CD4-positive, CD25-positive, alpha-beta regulatory T cell (primary cell): ENCODE data around the gene SFPQ. TPM values are rescaled to one million over a fixed set of nuclear protein-coding genes. Genes with fewer than 3 reads are reported as not detected.

Experiments
- ATAC-seq, 2 donors: fragments of 150-1000 bp; cut with Tn5 transposase; one replicate each; pipeline ENCODE4 v1.10.0; 2021; ENCODE audit warnings: low read depth in 2 of 2, moderate number of reproducible peaks in 2 of 2, moderate library complexity in 1 of 2
- DNase-seq, 3 donors: peaks; one replicate each; pipeline versions ENCODE4 v3.0.0 to v3.0.0-alpha.2; 2012 to 2022; ENCODE audit warnings: mixed read lengths in 1 of 3
- H3K27ac ChIP-seq: one replicate; pipeline ENCODE4 v1.7.0; 2013; ENCODE audit warnings: mild to moderate bottlenecking, low read length; ENCODE audit not compliant: insufficient read depth, poor library complexity, severe bottlenecking
- H3K27me3 ChIP-seq: one replicate; pipeline ENCODE4 v1.7.0; 2013; ENCODE audit warnings: low read length; ENCODE audit not compliant: control insufficient read depth, insufficient read depth
- H3K36me3 ChIP-seq: one replicate; pipeline ENCODE4 v1.7.0; 2013; ENCODE audit warnings: mild to moderate bottlenecking, low read length, moderate library complexity; ENCODE audit not compliant: control insufficient read depth, insufficient read depth
- H3K4me1 ChIP-seq: 2 replicates; pipeline ENCODE4 v1.7.0; 2013; ENCODE audit warnings: mild to moderate bottlenecking, low read length; ENCODE audit not compliant: insufficient read depth, control insufficient read depth, poor library complexity, severe bottlenecking
- H3K4me3 ChIP-seq: one replicate; pipeline ENCODE4 v1.7.0; 2013; ENCODE audit warnings: low read depth, mild to moderate bottlenecking, low read length, moderate library complexity
- H3K9me3 ChIP-seq, 2 experiments: 1 replicate in 1 of 2; 2 replicates in 1 of 2; pipeline ENCODE4 v1.7.0; 2013; ENCODE audit warnings: low read length in 2 of 2, mild to moderate bottlenecking in 1 of 2, moderate library complexity in 1 of 2; ENCODE audit not compliant: control insufficient read depth in 2 of 2
- H3K27ac Mint-ChIP-seq, 3 donors: one replicate each; pipeline ENCODE4 v1.8.0; 2020 to 2022; ENCODE audit warnings: mild to moderate bottlenecking in 3 of 3, mixed read lengths in 3 of 3, moderate library complexity in 2 of 3
- H3K27me3 Mint-ChIP-seq: one replicate; pipeline ENCODE4 v1.8.0; 2022; ENCODE audit warnings: mild to moderate bottlenecking, mixed read lengths
- H3K36me3 Mint-ChIP-seq: one replicate; pipeline ENCODE4 v1.8.0; 2020; ENCODE audit warnings: mixed read lengths
- H3K4me1 Mint-ChIP-seq, 4 donors: one replicate each; pipeline ENCODE4 v1.8.0; 2020 to 2022; ENCODE audit warnings: mixed read lengths in 4 of 4, mild to moderate bottlenecking in 1 of 4
- H3K4me3 Mint-ChIP-seq, 4 donors: one replicate each; pipeline ENCODE4 v1.8.0; 2020 to 2022; ENCODE audit warnings: mild to moderate bottlenecking in 4 of 4, mixed read lengths in 4 of 4, moderate library complexity in 3 of 4
- H3K9me3 Mint-ChIP-seq, 7 donors: one replicate each; pipeline ENCODE4 v1.8.0; 2020 to 2022; ENCODE audit warnings: mixed read lengths in 7 of 7, mild to moderate bottlenecking in 3 of 7, moderate library complexity in 2 of 7
- polyA plus RNA-seq, 4 donors: library from polyadenylated mRNA; unstranded; fragments of 300-500 nt; fragmentation: Illumina TruSeq; gene quantifications; one replicate each; pipeline ENCODE4 v1.2.3, GENCODE V29; 2021
- total RNA-seq: library from RNA; stranded (reverse); gene quantifications from one replicate; pipeline ENCODE4 v1.2.3, GENCODE V29; 2022

The SFPQ gene
- total and polyA plus RNA-seq, 5 donors from 2014 or later: 111 to 618 (median 129) TPM

DNA sequence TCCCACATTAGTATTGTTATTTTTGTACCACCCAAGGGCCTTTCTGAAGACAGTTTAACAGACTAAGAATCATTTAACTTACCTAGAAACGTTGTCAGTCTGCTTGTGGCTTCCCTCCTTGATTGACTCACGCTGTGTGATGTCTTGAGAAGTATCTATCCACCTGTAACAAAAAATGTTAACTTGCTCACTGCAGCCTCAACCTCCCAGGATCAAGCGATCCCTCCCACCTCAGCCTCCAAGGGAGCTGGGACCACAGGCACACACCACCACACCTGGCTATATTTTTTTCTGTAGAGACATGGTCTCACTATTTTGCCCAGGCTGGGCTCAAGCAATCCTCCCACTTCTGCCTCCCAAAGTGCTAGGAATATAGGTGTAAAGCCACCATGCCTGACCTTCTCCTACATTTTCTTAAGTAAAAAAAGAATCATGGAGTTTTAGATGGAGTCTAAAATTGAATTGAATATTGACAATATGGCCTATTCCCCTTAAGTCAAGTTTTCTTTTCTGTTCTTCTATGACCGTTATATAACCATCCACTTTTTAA is 15.6 kb downstream of the SFPQ start:
- H3K27ac Mint-ChIP-seq: peak overlapping the region in 1 of 3 donors; percentile 29
- no peaks in the 10 kb centered on the region for H3K9me3 Mint-ChIP-seq
- no peak for DNase-seq
- H3K27ac ChIP-seq: no peak overlapping the region
- peaks cover 54% of the 10 kb centered on the region for H3K36me3 Mint-ChIP-seq
- peaks cover 72% of the 10 kb centered on the region for H3K36me3 ChIP-seq
- peaks cover 26% of the 10 kb centered on the region for H3K4me1 ChIP-seq
- H3K4me1 Mint-ChIP-seq: peaks cover 14 to 48% (median 35%) of the 10 kb centered on the region in 4 donors
- no peaks in the 10 kb centered on the region for H3K27me3 Mint-ChIP-seq
- ATAC-seq: no peak
- no peaks in the 10 kb centered on the region for H3K9me3 ChIP-seq
- H3K4me3 ChIP-seq: no peak overlapping the region
- H3K27me3 ChIP-seq: no peaks in the 10 kb centered on the region
- no peak overlapping the region for H3K4me3 Mint-ChIP-seq

DNA sequence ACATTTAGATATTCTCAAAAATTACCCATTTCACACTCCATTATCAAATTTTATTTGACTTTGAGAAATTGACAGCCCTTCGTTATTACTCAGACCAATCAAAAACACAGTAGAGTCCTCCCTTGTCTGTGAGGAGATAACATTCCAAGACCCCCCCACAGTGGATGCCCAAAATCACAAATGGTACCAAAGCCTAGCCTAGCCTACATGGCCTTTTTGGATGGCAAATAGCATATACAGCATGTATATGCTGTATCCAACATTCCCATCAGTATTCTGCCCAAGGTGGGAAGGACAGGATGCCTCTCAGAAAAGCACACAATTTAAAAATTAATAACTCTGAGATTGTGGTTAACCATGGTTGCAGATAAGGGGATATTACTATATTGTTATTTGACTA is 17.3 kb downstream of the SFPQ start:
- H3K36me3 Mint-ChIP-seq: peaks cover 39% of the 10 kb centered on the region
- H3K27ac ChIP-seq: no peak overlapping the region
- H3K4me1 Mint-ChIP-seq: peaks cover 14 to 31% (median 22%) of the 10 kb centered on the region in 4 donors
- H3K36me3 ChIP-seq: peaks cover 55% of the 10 kb centered on the region
- ATAC-seq: no peak
- H3K4me1 ChIP-seq: peaks cover 13% of the 10 kb centered on the region
- no peaks in the 10 kb centered on the region for H3K9me3 ChIP-seq
- H3K27me3 ChIP-seq: no peaks in the 10 kb centered on the region
- no peak for DNase-seq
- no peak overlapping the region for H3K27ac Mint-ChIP-seq
- H3K9me3 Mint-ChIP-seq: no peaks in the 10 kb centered on the region
- no peaks in the 10 kb centered on the region for H3K27me3 Mint-ChIP-seq
- H3K4me3 ChIP-seq: no peak overlapping the region
- H3K4me3 Mint-ChIP-seq: no peak overlapping the region

DNA sequence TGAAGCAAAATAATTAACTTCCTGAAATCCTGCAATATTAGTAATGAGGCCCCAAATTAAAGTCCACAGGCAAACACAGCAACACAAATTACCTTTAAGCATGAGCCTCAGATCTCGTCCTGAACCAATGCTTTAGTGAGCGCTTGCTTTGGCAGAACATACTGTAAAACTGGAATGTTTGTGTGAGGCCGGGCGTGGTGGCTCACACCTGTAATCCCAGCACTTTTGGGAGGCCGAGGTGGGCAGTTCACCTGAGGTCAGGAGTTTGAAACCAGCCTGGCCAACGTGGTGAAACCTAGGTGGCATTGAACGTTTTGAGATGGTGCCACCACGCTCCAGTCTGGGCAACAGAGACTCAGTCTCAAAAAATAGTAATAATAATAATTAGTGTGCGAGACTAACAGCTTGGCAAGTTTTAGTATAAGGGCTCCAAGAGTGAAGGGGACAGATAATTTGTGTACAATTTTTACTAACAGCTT is 17.8 kb downstream of the SFPQ start:
- no peak overlapping the region for H3K4me3 Mint-ChIP-seq
- peaks cover 50% of the 10 kb centered on the region for H3K36me3 ChIP-seq
- DNase-seq: no peak

DNA sequence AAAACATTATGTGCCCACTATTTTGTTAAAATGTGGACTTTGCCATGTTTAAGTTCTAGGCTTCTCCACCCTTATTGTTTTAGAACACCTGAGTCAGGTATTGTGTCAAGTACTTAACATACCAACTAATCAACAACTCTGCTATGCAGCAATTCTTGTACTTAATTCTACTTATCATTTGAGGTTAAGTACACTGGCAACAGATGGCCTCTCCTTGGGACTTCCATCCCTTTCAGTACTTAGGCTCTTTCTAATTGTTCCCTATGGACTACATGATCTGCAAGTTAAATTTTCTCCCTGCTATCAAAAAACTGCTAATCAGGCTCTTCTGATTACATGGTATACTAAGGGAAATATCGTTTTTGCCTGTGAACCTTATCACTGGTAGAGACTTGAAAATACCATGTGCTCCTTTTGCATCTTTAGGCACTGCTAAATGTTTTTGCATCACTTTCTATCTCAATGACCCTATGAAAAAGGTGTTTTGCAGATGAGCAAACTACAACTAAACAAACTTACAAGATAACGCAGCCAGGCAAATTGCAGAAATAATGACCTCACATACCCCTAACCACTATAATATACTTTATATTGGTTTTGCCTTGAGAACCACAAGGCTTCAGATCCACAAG is 18.9 kb downstream of the SFPQ start:
- no peak overlapping the region for H3K4me3 Mint-ChIP-seq
- Histone ChIP-seq H3K27ac (no peak overlapping the region), H3K9me3 (no peaks in the 10 kb centered on the region), H3K36me3 (peaks cover 40% of the 10 kb centered on the region), H3K27me3 (no peaks in the 10 kb centered on the region), H3K4me3 (no peak overlapping the region), H3K4me1 (peaks cover 1% of the 10 kb centered on the region)
- peaks cover 32% of the 10 kb centered on the region for H3K36me3 Mint-ChIP-seq
- no peak overlapping the region for H3K27ac Mint-ChIP-seq
- no peaks in the 10 kb centered on the region for H3K27me3 Mint-ChIP-seq
- peaks cover 8 to 15% (median 12%) of the 10 kb centered on the region in 4 donors for H3K4me1 Mint-ChIP-seq
- H3K9me3 Mint-ChIP-seq: peaks cover 0 to 2% (median 0%) of the 10 kb centered on the region in 7 donors
- DNase-seq (no peak), ATAC-seq (no peak)

More for the DNA sequence above, 17.8 kb downstream of the SFPQ start:
- Mint-ChIP-seq H3K4me1 (peaks cover 11 to 26% (median 20%) of the 10 kb centered on the region in 4 donors), H3K36me3 (peaks cover 36% of the 10 kb centered on the region), H3K27me3 (no peaks in the 10 kb centered on the region), H3K9me3 (peaks cover 0 to under 1% (median 0%) of the 10 kb centered on the region in 7 donors), H3K27ac (no peak overlapping the region)
- Histone ChIP-seq H3K4me1 (peaks cover 10% of the 10 kb centered on the region), H3K27ac (no peak overlapping the region), H3K27me3 (no peaks in the 10 kb centered on the region), H3K4me3 (no peak overlapping the region), H3K9me3 (no peaks in the 10 kb centered on the region)
- no peak for ATAC-seq

DNA sequence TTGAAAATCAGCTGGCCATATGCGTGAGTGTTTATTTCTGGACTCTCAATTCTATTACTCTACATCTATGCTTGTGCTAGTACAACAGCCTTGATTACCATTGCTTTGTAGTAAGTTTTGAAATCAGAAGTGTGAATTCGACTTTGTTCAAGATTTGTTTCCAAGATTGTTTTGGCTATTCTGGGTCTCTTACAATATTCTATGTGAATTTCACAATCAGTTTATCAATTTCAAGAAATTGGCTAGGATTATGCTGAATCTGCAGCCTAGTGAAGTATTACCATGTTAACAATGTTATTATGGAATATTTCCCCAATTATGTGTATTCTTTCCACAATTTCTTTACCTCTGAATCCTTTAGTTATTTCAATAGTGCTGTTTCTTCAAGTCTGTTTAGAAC is 19.5 kb downstream of the SFPQ start:
- H3K27ac Mint-ChIP-seq: no peak overlapping the region
- ATAC-seq (no peak), DNase-seq (no peak)
- Histone ChIP-seq H3K9me3 (no peaks in the 10 kb centered on the region), H3K27ac (no peak overlapping the region), H3K36me3 (peaks cover 35% of the 10 kb centered on the region), H3K4me1 (no peaks in the 10 kb centered on the region), H3K27me3 (no peaks in the 10 kb centered on the region), H3K4me3 (no peak overlapping the region)
- peaks cover 8 to 13% (median 9%) of the 10 kb centered on the region in 4 donors for H3K4me1 Mint-ChIP-seq
- peaks cover 28% of the 10 kb centered on the region for H3K36me3 Mint-ChIP-seq
- no peak overlapping the region for H3K4me3 Mint-ChIP-seq
- no peaks in the 10 kb centered on the region for H3K27me3 Mint-ChIP-seq
- H3K9me3 Mint-ChIP-seq: peaks cover 0 to 2% (median 0%) of the 10 kb centered on the region in 7 donors

DNA sequence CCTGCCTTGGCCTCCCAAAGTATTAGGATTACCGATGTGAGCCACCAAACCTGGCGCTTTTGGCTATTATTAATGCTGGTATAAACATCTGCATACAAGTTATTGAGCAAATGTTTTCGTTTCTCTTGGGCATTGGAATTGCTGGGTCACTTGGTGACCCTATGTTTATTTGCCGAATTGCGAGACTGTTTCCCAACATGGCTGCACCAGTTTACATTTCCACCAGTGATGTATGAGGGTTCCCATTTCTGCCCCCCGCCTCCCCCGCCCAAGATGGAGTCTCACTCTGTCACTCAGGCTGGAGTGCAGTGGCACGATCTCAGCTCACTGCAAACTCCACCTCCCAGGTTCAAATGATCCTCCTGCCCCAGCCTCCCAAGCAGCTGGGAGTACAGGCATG is 20.9 kb downstream of the SFPQ start:
- peaks cover 0 to 5% (median 0%) of the 10 kb centered on the region in 7 donors for H3K9me3 Mint-ChIP-seq
- H3K4me3 Mint-ChIP-seq: no peak overlapping the region
- H3K36me3 Mint-ChIP-seq: peaks cover 15% of the 10 kb centered on the region
- H3K27me3 Mint-ChIP-seq: no peaks in the 10 kb centered on the region
- peaks cover 21% of the 10 kb centered on the region for H3K36me3 ChIP-seq
- DNase-seq: no peak
- no peak for ATAC-seq
- no peak overlapping the region for H3K27ac ChIP-seq
- H3K4me3 ChIP-seq: no peak overlapping the region
- H3K4me1 ChIP-seq: no peaks in the 10 kb centered on the region
- H3K27me3 ChIP-seq: no peaks in the 10 kb centered on the region
- no peaks in the 10 kb centered on the region for H3K9me3 ChIP-seq
- peak overlapping the region in 2 of 3 donors; percentile 20 to 38 for H3K27ac Mint-ChIP-seq
- H3K4me1 Mint-ChIP-seq: peaks cover 2 to 7% (median 4%) of the 10 kb centered on the region in 4 donors

DNA sequence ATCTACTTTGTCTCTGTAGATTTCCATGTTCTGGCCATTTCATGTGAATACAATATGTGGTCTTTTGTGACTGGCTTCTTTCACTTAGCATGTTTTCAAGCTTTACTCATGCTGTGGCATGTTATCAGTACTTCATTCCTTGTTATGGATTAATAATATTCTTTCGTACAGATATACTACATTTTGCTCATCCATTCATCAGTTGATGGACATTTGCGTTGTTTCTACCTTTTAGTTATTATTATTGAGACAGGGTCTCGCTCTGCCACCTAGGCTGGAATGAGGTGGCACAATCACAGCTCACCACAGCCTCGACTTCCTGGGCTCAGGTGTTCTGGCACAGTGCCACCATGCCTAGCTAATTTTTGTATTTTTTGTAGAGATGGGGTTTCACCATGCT is 21.4 kb downstream of the SFPQ start:
- Mint-ChIP-seq H3K27ac (peak overlapping the region in 1 of 3 donors; percentile 38), H3K27me3 (no peaks in the 10 kb centered on the region), H3K4me3 (no peak overlapping the region), H3K36me3 (peaks cover 15% of the 10 kb centered on the region), H3K9me3 (peaks cover 0 to 5% (median 0%) of the 10 kb centered on the region in 7 donors), H3K4me1 (peaks cover 2 to 6% (median 4%) of the 10 kb centered on the region in 4 donors)
- no peak overlapping the region for H3K27ac ChIP-seq
- H3K27me3 ChIP-seq: no peaks in the 10 kb centered on the region
- no peaks in the 10 kb centered on the region for H3K4me1 ChIP-seq
- peaks cover 16% of the 10 kb centered on the region for H3K36me3 ChIP-seq
- no peak overlapping the region for H3K4me3 ChIP-seq
- ATAC-seq (no peak), DNase-seq (no peak)
- no peaks in the 10 kb centered on the region for H3K9me3 ChIP-seq

DNA sequence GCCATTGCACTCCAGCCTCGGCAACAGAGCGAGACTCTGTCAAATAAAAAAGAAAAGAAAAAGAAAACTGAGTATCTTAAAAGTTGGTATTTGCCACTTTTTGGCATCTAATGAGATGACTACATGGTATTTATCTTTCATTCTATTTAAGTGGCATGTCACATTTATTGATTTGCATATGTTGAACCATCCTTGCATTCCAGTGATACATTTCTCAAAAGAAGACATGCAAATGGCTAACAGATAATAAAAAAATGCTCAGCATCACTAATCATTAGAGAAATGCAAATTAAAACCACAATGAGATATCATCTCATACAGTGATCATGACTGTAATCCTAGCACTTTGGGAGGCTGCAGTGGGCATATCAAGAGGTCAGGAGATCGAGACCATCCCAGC is 28.1 kb downstream of the SFPQ start:
- no peaks in the 10 kb centered on the region for H3K27me3 Mint-ChIP-seq
- no peak overlapping the region for H3K4me3 Mint-ChIP-seq
- Histone ChIP-seq H3K9me3 (peaks cover 7 to 13% of the 10 kb centered on the region in 2 experiments), H3K27me3 (no peaks in the 10 kb centered on the region), H3K4me1 (no peaks in the 10 kb centered on the region), H3K27ac (no peak overlapping the region), H3K36me3 (no peaks in the 10 kb centered on the region), H3K4me3 (no peak overlapping the region)
- H3K4me1 Mint-ChIP-seq: no peaks in the 10 kb centered on the region
- peaks cover 2% of the 10 kb centered on the region for H3K36me3 Mint-ChIP-seq
- peaks cover 0 to 10% (median 3%) of the 10 kb centered on the region in 7 donors for H3K9me3 Mint-ChIP-seq
- DNase-seq (no peak), ATAC-seq (no peak)
- H3K27ac Mint-ChIP-seq: no peak overlapping the region
